Activated T-cell treated with anti-CD3 and anti-CD28 coated beads, Interleukin-2, amount 50 U/mL, for 72 hours (primary cell): ENCODE data around the gene PDGFD. TPM values are rescaled to one million over a fixed set of nuclear protein-coding genes. Genes with fewer than 3 reads are reported as not detected.

Experiments used
- ATAC-seq, 2 donors: fragments of 150-1000 bp; cut with Tn5 transposase; replicated peaks in 1 of 2; 2 replicates each; pipeline ENCODE4 v1.10.0; 2021; ENCODE audit warnings: moderate library complexity in 2 of 2, mild to moderate bottlenecking in 1 of 2
- DNase-seq, 2 donors: peaks; one replicate each; pipeline ENCODE4 v3.0.0; 2021 to 2022; ENCODE audit warnings: mixed read lengths in 1 of 2
- H3K27ac Mint-ChIP-seq: one replicate; pipeline ENCODE4 v1.8.0; 2022; ENCODE audit warnings: mild to moderate bottlenecking, moderate library complexity, mixed read lengths
- H3K27me3 Mint-ChIP-seq: one replicate; pipeline ENCODE4 v1.8.0; 2022; ENCODE audit warnings: low read depth, mixed read lengths
- H3K36me3 Mint-ChIP-seq, 2 donors: one replicate each; pipeline ENCODE4 v1.8.0; 2022; ENCODE audit warnings: mixed read lengths in 2 of 2, mild to moderate bottlenecking in 1 of 2; ENCODE audit not compliant: insufficient read depth in 2 of 2
- H3K4me1 Mint-ChIP-seq: one replicate; pipeline ENCODE4 v1.8.0; 2022; ENCODE audit warnings: low read depth, mixed read lengths
- H3K4me3 Mint-ChIP-seq, 2 donors: one replicate each; pipeline ENCODE4 v1.8.0; 2022; ENCODE audit warnings: mild to moderate bottlenecking in 2 of 2, mixed read lengths in 2 of 2, moderate library complexity in 2 of 2
- H3K9me3 Mint-ChIP-seq, 2 donors: one replicate each; pipeline ENCODE4 v1.8.0; 2022; ENCODE audit warnings: mixed read lengths in 2 of 2
- total RNA-seq, 2 donors: library from RNA; stranded (reverse); gene quantifications; one replicate each; pipeline ENCODE4 v1.2.3, GENCODE V29; 2022

The PDGFD gene
- total RNA-seq, 2 donors from 2014 or later: 0.05 TPM; not detected in 1

- Mint-ChIP-seq H3K4me3 (no peak overlapping the region), H3K27me3 (no peaks in the 10 kb centered on the region), H3K9me3 (peaks cover 0 to 3% of the 10 kb centered on the region in 2 donors), H3K27ac (no peak overlapping the region), H3K4me1 (no peaks in the 10 kb centered on the region), H3K36me3 (no peaks in the 10 kb centered on the region)
- no peak for DNase-seq
- no peak for ATAC-seq
Measured at GRCh38 chr11:103939694-103940093, 224.3 kb downstream of the PDGFD start.

GRCh38 chr11:103936059-103936458 is 227.9 kb downstream of the PDGFD start:
- peaks cover 0 to 3% of the 10 kb centered on the region in 2 donors for H3K9me3 Mint-ChIP-seq
- no peak for ATAC-seq
- H3K27me3 Mint-ChIP-seq: no peaks in the 10 kb centered on the region
- no peak for DNase-seq
- H3K4me3 Mint-ChIP-seq: no peak overlapping the region
- H3K27ac Mint-ChIP-seq: no peak overlapping the region
- H3K4me1 Mint-ChIP-seq: no peaks in the 10 kb centered on the region
- no peaks in the 10 kb centered on the region for H3K36me3 Mint-ChIP-seq

DNA sequence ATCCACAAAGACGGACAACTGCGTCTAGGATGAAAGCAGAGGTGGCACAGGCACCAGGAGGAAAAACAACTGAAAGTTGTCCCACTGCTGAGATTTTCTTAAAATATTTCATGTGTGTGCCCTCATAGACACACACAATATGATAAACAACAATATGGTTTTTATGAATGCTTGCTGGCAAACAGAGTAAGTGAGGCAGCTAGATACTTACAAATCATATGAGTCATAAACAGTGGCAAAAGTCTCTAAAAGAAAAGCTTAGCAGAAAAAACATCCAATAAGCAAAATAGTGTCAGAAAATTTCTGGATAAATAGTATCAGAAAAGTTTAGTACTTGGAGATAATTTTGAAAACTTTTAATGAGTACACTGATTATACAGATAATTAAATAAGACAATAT is 228.7 kb downstream of the PDGFD start:
- ATAC-seq: no peak
- Mint-ChIP-seq H3K4me3 (no peak overlapping the region), H3K9me3 (peaks cover 0 to 3% of the 10 kb centered on the region in 2 donors), H3K4me1 (no peaks in the 10 kb centered on the region), H3K36me3 (no peaks in the 10 kb centered on the region), H3K27ac (no peak overlapping the region), H3K27me3 (no peaks in the 10 kb centered on the region)
- no peak for DNase-seq

DNA sequence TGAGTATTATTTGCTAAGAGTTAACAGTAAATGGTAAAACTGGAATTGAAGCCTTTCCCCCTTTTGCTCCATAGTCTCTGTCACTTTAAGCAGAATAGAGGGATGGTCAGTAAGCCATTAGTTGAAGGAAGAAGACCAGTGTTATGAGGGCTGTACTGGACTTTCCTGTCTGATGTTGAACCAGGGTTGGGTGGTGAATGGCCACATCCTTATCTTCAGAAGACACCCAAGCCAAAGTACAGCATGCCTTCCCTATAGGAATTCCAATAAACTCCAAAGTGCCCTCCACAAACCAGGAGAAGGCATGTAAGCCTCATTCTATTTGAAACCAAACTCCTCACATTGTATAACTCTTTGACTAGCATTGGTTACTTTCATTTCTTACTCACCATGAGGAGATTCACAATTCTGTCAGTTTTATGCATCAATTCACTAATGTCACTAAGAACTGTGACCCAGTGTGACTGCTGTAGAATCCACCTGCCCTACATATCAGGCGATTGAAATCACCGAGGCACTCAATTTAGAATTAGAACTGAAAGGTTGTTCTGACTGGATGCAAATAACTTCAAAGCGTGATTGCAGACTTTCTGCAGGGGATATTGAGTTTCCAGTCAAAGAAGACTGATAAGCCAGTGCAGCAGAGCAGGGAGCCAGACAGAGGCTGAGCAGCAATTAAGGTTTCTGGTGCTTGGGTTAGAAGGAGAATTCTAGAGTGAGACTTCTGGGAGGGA is 234.6 kb downstream of the PDGFD start:
- no peaks in the 10 kb centered on the region for H3K9me3 Mint-ChIP-seq
- H3K4me1 Mint-ChIP-seq: no peaks in the 10 kb centered on the region
- DNase-seq (no peak), ATAC-seq (peak in 1 of 2 donors; percentile 53)
- no peak overlapping the region for H3K27ac Mint-ChIP-seq
- no peaks in the 10 kb centered on the region for H3K27me3 Mint-ChIP-seq
- no peaks in the 10 kb centered on the region for H3K36me3 Mint-ChIP-seq
- no peak overlapping the region for H3K4me3 Mint-ChIP-seq

DNA sequence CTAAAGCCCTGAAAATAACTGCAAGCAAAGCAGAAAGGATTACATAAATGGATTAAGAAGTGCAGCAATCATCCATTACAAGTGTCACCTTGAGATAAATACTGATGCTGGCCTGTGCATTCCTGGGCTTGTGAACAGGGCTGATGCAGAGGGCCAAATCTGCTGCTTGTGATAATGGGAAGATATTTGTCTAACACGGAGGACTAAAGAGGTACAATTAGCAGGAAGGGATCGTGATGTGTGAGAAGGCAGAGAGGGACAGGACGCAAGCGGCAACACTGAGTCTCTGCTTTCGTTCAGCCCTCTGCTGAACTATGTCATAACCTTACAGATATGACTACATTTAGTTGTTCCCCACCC is 235.2 kb downstream of the PDGFD start:
- no peaks in the 10 kb centered on the region for H3K27me3 Mint-ChIP-seq
- ATAC-seq (no peak), DNase-seq (no peak)
- no peaks in the 10 kb centered on the region for H3K4me1 Mint-ChIP-seq
- no peaks in the 10 kb centered on the region for H3K36me3 Mint-ChIP-seq
- no peaks in the 10 kb centered on the region for H3K9me3 Mint-ChIP-seq
- H3K27ac Mint-ChIP-seq: no peak overlapping the region
- no peak overlapping the region for H3K4me3 Mint-ChIP-seq

GRCh38 chr11:103928040-103928801 is 235.7 kb downstream of the PDGFD start:
- H3K36me3 Mint-ChIP-seq: no peaks in the 10 kb centered on the region
- no peaks in the 10 kb centered on the region for H3K27me3 Mint-ChIP-seq
- H3K27ac Mint-ChIP-seq: peak overlapping the region; percentile 55
- no peaks in the 10 kb centered on the region for H3K9me3 Mint-ChIP-seq
- DNase-seq (no peak), ATAC-seq (no peak)
- H3K4me3 Mint-ChIP-seq: no peak overlapping the region
- no peaks in the 10 kb centered on the region for H3K4me1 Mint-ChIP-seq

DNA sequence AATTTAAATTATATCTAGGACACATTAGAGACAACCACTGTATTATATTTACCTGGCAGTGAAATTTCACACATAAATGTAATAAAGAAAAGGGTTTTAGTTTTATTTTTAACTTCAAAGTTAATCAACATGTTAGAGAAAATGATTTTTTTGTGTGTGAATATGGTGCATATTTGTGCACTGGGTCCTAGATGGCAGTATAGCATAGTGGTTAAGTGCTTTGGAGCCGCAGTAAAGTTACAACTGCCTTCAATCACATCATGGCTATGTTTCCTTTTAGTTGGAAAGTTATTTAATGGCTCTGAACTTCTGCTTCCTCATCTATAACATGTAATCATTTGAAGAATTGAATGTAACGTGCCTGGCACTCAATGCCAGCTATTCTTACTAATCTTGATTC is 236.4 kb downstream of the PDGFD start:
- H3K36me3 Mint-ChIP-seq: no peaks in the 10 kb centered on the region
- no peaks in the 10 kb centered on the region for H3K4me1 Mint-ChIP-seq
- no peak overlapping the region for H3K4me3 Mint-ChIP-seq
- peak overlapping the region; percentile 55 for H3K27ac Mint-ChIP-seq
- no peaks in the 10 kb centered on the region for H3K27me3 Mint-ChIP-seq
- H3K9me3 Mint-ChIP-seq: no peaks in the 10 kb centered on the region
- DNase-seq: no peak
- no peak for ATAC-seq

DNA sequence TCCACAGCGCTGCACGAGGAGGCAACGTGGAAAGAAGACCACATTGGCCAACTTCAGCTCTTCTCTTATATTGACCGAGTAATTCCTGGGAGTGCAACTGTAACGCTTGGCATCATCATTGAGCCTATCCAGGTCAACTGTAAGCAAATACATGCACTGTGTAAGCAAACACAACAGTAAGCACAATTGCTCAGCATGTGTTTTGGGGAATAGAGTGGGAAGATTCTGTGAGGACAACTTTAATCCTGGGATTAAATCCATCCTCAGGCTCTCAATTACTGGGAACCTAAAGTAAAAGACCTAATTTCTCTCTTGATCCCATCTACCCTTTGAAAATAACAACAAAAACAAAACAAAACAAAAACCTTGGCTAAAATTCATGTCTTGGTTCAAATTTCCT is 237.0 kb downstream of the PDGFD start:
- ATAC-seq (no peak), DNase-seq (no peak)
- no peak overlapping the region for H3K4me3 Mint-ChIP-seq
- H3K27ac Mint-ChIP-seq: no peak overlapping the region
- no peaks in the 10 kb centered on the region for H3K27me3 Mint-ChIP-seq
- no peaks in the 10 kb centered on the region for H3K4me1 Mint-ChIP-seq
- no peaks in the 10 kb centered on the region for H3K36me3 Mint-ChIP-seq
- no peaks in the 10 kb centered on the region for H3K9me3 Mint-ChIP-seq

- DNase-seq (no peak), ATAC-seq (no peak)
- H3K27ac Mint-ChIP-seq: no peak overlapping the region
- H3K27me3 Mint-ChIP-seq: no peaks in the 10 kb centered on the region
- no peaks in the 10 kb centered on the region for H3K4me1 Mint-ChIP-seq
- H3K36me3 Mint-ChIP-seq: no peaks in the 10 kb centered on the region
- H3K9me3 Mint-ChIP-seq: no peaks in the 10 kb centered on the region
- no peak overlapping the region for H3K4me3 Mint-ChIP-seq
Measured at GRCh38 chr11:103924166-103925013, 239.6 kb downstream of the PDGFD start.

DNA sequence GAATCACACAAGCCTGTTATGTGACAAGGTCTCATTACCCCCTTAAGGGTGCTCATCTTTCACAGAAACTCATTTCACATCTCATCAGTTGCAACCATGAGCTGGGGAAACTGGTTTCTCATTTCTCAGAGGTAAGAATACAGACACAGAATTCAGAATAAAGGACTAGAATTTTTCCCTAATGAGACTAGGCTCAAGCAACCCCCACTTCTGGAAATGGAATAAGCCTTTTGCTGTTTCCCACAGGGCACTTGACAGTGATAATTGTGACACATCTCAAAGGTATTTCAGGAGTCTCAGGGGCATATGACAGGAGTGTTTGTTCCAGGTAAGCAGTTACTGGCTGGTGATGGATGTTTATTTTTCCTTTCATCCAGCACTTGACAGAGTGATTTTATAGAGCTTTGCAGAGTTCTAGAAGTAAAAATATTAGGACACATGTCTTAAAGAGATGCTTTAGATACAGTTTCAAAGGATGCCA is 240.5 kb downstream of the PDGFD start:
- DNase-seq (no peak), ATAC-seq (no peak)
- Mint-ChIP-seq H3K4me1 (no peaks in the 10 kb centered on the region), H3K4me3 (no peak overlapping the region), H3K36me3 (no peaks in the 10 kb centered on the region), H3K27ac (no peak overlapping the region), H3K9me3 (no peaks in the 10 kb centered on the region), H3K27me3 (no peaks in the 10 kb centered on the region)

DNA sequence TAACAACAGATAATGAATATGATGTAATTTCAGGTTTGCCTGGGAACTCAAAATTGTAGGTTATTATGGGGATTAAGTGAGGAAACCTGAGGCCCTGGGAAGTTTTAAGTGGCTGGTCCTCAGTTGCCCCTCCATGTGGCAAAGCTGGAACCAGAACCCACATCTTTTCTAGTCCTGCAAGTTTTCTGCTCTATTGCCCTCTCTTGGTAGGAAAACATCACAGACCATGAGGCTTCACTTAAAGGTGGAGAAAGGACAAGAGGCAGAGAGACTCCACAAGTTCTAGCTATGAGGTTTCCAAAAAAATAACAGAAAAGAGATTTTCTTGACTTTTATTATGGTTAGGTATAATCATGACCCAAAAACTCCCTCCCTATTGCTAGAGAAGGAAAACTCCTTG is 243.0 kb downstream of the PDGFD start:
- Mint-ChIP-seq H3K9me3 (no peaks in the 10 kb centered on the region), H3K4me3 (no peak overlapping the region), H3K27me3 (no peaks in the 10 kb centered on the region), H3K36me3 (no peaks in the 10 kb centered on the region), H3K27ac (no peak overlapping the region), H3K4me1 (no peaks in the 10 kb centered on the region)
- DNase-seq (no peak), ATAC-seq (no peak)

DNA sequence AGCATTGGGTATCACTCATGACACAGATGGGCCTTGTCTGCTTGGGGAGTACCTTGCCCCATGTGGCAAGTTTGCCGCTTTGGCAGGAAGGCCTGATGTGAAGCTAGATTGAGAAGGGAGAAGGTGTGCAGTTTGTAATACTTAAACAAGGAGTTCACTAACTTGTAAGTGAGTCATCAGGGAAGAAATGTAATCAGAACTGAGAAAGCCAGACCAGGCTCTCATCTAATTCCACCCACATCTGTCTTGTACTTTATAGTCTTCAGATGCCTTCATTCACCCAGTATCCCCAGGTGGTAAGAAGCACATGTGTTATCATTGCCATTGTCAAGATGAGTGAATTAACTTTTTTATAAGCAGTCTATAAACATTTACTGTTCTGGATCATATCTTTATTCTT is 243.5 kb downstream of the PDGFD start:
- Mint-ChIP-seq H3K27me3 (no peaks in the 10 kb centered on the region), H3K4me3 (no peak overlapping the region), H3K9me3 (no peaks in the 10 kb centered on the region), H3K4me1 (no peaks in the 10 kb centered on the region), H3K27ac (no peak overlapping the region), H3K36me3 (no peaks in the 10 kb centered on the region)
- DNase-seq: no peak
- ATAC-seq: no peak

- no peaks in the 10 kb centered on the region for H3K4me1 Mint-ChIP-seq
- DNase-seq (no peak), ATAC-seq (no peak)
- H3K9me3 Mint-ChIP-seq: peaks cover 10% of the 10 kb centered on the region in 2 donors
- no peak overlapping the region for H3K27ac Mint-ChIP-seq
- H3K4me3 Mint-ChIP-seq: no peak overlapping the region
- no peaks in the 10 kb centered on the region for H3K27me3 Mint-ChIP-seq
- peaks cover 3 to 8% of the 10 kb centered on the region in 2 donors for H3K36me3 Mint-ChIP-seq
Measured at GRCh38 chr11:103910721-103911120, 253.2 kb downstream of the PDGFD start.
